OCI-LY1 (cell line): ENCODE measurements around the gene TGFBRAP1.

Experiments used
- EZH2 ChIP-seq: fragments of 200-600 bp; sonication (generic), shearing (Covaris generic); IDR thresholded peaks from 2 replicates; pipeline ENCODE4 v1.8.0; 2017; ENCODE audit warnings: borderline replicate concordance, mixed run types, mild to moderate bottlenecking, antibody characterized with exemption, low read length, moderate library complexity, mixed read lengths
- TF ChIP-seq, protein P1 (sequence below): fragments of 200-600 bp; sonication (generic), shearing (Covaris generic); IDR thresholded peaks from 2 replicates; pipeline ENCODE4 v1.5.1; 2017; ENCODE audit warnings: mild to moderate bottlenecking, antibody characterized with exemption, low read length, moderate library complexity, mixed read lengths

DNA sequence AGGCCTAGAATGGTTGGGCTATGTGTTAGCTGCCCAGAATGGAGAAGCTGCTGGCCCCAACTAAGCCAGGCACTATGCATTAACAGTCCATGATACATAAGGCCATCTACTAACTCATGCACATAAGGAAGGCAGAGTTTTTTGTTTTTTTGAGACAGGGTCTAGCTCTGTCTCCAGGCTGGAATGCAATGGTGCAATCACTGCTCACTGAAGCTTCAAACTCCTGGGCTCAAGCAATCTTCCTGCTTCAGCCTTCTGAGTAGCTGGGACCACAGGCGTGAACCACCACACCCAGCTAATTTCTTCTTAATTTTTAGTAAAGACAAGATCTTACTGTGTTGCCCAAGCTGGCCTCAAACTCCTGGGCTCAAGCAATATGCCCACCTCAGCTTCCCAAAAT is 50.4 kb downstream of the TGFBRAP1 start:
- TF ChIP-seq EZH2 = no peak
- TF ChIP-seq, protein P1, sequence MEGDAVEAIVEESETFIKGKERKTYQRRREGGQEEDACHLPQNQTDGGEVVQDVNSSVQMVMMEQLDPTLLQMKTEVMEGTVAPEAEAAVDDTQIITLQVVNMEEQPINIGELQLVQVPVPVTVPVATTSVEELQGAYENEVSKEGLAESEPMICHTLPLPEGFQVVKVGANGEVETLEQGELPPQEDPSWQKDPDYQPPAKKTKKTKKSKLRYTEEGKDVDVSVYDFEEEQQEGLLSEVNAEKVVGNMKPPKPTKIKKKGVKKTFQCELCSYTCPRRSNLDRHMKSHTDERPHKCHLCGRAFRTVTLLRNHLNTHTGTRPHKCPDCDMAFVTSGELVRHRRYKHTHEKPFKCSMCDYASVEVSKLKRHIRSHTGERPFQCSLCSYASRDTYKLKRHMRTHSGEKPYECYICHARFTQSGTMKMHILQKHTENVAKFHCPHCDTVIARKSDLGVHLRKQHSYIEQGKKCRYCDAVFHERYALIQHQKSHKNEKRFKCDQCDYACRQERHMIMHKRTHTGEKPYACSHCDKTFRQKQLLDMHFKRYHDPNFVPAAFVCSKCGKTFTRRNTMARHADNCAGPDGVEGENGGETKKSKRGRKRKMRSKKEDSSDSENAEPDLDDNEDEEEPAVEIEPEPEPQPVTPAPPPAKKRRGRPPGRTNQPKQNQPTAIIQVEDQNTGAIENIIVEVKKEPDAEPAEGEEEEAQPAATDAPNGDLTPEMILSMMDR = no peak
